LNCaP clone FGC (cell line): ENCODE measurements around the gene ITGAD.

Source experiments
- DNase-seq: peaks from one replicate; pipeline ENCODE4 v3.0.0-alpha.2; 2011; ENCODE audit warnings: low read depth
- H3K4me3 ChIP-seq: 2 replicates; pipeline ENCODE4 v1.5.1; 2011; ENCODE audit warnings: mild to moderate bottlenecking, low read depth, low read length, control low read depth
- CTCF ChIP-seq: IDR thresholded peaks from 2 replicates; pipeline ENCODE4 v1.5.1; 2012; ENCODE audit warnings: mild to moderate bottlenecking; ENCODE audit not compliant: control insufficient read depth, insufficient read depth; ENCODE audit errors: extremely low read depth

The ITGAD gene

GRCh38 chr16:31465788-31466370 is 72.7 kb downstream of the ITGAD start:
- no peak for DNase-seq
- H3K4me3 ChIP-seq = no peak overlapping the region
- TF ChIP-seq CTCF = no peak

GRCh38 chr16:31466381-31466841 is 73.3 kb downstream of the ITGAD start:
- TF ChIP-seq CTCF = no peak
- H3K4me3 ChIP-seq = no peak overlapping the region
- DNase-seq = no peak

GRCh38 chr16:31467151-31467773 is 74.1 kb downstream of the ITGAD start:
- no peak for TF ChIP-seq CTCF
- no peak overlapping the region for H3K4me3 ChIP-seq
- no peak for DNase-seq

- no peak for DNase-seq
- TF ChIP-seq CTCF = no peak
- H3K4me3 ChIP-seq = no peak overlapping the region
These were observed 74.7 kb downstream of the ITGAD start for GRCh38 chr16:31467858-31468257.

GRCh38 chr16:31470615-31471014 is 77.5 kb downstream of the ITGAD start:
- no peak overlapping the region for H3K4me3 ChIP-seq
- DNase-seq = no peak
- TF ChIP-seq CTCF = no peak

GRCh38 chr16:31471241-31471874 is 78.2 kb downstream of the ITGAD start:
- no peak overlapping the region for H3K4me3 ChIP-seq
- TF ChIP-seq CTCF = no peak
- no peak for DNase-seq
